ENCODE measurements around the gene ADAM11. TPM values are rescaled to one million over a fixed set of nuclear protein-coding genes. Genes with fewer than 3 reads are reported as not detected.
"Not testable (repeated sequence)": the region's sequence is repeated elsewhere in the genome, so short reads cannot be mapped to it uniquely, and the experiment has no call there.

The ADAM11 gene, protein sequence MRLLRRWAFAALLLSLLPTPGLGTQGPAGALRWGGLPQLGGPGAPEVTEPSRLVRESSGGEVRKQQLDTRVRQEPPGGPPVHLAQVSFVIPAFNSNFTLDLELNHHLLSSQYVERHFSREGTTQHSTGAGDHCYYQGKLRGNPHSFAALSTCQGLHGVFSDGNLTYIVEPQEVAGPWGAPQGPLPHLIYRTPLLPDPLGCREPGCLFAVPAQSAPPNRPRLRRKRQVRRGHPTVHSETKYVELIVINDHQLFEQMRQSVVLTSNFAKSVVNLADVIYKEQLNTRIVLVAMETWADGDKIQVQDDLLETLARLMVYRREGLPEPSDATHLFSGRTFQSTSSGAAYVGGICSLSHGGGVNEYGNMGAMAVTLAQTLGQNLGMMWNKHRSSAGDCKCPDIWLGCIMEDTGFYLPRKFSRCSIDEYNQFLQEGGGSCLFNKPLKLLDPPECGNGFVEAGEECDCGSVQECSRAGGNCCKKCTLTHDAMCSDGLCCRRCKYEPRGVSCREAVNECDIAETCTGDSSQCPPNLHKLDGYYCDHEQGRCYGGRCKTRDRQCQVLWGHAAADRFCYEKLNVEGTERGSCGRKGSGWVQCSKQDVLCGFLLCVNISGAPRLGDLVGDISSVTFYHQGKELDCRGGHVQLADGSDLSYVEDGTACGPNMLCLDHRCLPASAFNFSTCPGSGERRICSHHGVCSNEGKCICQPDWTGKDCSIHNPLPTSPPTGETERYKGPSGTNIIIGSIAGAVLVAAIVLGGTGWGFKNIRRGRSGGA
- 16.4 and 21.6 TPM in 2 replicates for total RNA-seq (2014; rRNA removed; shearing (Covaris generic))

DNA sequence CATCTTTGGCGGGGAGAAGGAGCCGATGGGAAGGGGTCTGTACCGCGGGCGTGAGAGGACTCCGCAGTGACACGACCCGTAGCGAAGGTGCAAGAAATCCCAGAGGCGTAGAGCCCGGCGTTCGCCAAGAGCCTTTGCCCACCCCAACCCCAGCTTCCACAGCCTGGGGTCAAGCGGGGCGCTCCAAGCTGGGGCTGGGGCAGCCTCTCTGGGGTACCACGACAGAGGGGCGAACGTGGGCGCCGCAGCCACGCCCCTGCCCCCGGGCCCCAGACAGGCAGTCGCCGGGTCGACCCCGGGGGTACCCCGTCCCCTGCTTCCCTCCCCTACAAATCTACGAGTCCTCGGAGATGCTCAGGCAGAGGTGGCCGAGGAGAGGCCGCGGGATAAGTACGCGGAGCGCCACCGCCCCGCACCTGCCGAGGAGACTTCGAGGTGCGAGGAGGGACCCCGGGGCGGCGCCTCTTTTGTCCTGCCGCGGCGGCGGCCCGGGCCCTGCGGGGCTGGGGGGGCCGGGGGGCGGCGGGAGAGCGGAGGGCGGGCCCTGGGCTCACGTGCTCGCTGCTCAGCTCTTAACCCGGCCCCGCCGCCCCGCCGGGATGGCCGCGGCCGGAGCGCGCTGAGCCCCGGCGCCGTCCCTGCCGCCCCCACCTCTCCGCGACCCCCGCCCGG lies at the start of gene ADAM11:
Gene ADAM11, plus strand, starts transcription at position 575 of the 672 bp plus-strand sequence. CDS start 212 bp downstream, outside the sequence.
- in situ Hi-C loops (cut with HindIII; ENCODE audit: low sequenced_read_pairs) = no loop called here
- peak; percentile 56 for DNase-seq (ENCODE audit: low spot score)

DNA sequence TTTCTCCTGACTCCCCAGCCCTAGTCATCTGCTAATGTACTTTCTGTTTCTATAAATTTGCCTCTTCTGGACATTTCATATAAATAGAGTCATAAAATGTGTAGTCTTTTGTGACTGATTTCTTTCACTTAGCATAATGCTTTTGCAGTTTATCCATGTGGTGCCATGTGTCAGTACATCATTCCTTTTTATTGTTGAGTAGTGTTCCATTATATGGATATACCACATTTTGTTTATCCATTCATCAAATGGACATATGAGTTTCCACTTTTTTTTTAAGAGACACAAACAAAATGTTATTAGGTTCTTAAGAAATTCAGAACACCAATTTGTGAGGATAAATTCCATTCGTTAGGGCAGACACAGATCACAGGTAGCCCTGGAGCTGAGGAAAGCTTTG lies 39.3 kb upstream of the ADAM11 start:
- in situ Hi-C loops (cut with HindIII; ENCODE audit: low sequenced_read_pairs) = no loop called here

DNA sequence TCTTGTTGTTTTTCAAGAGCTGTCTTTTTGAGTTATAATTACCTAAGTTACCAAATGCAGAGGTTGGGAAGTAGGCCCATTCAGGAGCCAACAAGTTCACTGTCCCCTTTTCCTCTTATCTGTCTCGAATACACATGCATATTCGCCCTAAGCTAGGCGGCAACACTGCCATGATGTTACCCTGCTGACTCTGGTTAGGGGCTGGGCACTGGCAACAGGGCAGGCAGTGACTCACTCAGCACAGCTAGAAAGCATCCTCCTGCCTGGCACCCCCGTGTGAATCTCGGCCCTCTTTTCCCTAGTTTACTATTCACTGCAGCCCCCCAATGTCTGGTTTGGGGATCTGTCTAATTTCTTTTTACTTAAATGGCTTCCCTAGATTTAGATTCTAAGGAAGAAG lies 36.5 kb upstream of the ADAM11 start:
- DNase-seq (ENCODE audit: low spot score) = no peak
- in situ Hi-C loops (cut with HindIII; ENCODE audit: low sequenced_read_pairs) = no loop called here

More for the DNA sequence above, 39.3 kb upstream of the ADAM11 start:
- no peak for DNase-seq (ENCODE audit: low spot score)

DNA sequence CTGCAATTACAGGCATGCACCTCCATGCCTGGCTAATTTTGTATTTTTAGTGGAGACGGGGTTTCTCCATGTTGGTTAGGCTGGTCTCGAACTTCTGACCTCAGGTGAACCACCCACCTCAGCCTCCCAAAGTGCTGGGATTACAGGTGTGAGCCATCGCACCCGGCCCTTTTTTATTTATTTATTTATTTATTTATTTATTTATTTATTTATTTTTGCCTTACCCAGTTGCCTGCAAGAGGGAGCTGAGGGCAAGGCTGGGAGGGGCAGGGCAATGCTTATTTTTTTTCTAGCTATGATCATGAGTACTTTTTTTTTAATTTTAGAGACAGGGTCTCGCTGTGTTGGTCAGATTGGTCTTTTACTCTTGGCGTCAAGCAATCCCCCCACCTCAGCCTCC lies 32.7 kb upstream of the ADAM11 start:
- in situ Hi-C loops (cut with HindIII; ENCODE audit: low sequenced_read_pairs); DNase-seq (ENCODE audit: low spot score): not testable (repeated sequence)

DNA sequence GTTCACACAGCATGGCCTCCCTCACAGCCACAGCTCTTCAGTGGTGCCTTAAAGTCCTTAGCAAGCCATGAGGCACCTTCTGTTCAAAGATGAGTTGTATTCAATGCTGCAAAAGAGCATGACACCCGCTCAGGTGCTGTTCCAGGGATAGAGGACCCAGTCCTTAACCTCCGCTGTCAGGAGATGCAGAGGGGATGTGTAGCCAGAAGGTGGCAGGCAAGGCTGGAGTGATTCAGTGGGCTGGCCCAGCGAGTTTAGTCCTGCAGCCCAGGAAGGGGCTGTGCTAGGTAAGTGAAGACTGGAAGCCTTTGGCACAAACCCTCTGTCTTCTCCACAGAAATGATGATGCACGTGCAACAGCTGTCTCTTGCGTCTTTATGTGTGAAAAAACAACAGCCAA lies 25.0 kb upstream of the ADAM11 start:
- DNase-seq (ENCODE audit: low spot score) = peak; percentile 86
- in situ Hi-C loops (cut with HindIII; ENCODE audit: low sequenced_read_pairs) = no loop called here

DNA sequence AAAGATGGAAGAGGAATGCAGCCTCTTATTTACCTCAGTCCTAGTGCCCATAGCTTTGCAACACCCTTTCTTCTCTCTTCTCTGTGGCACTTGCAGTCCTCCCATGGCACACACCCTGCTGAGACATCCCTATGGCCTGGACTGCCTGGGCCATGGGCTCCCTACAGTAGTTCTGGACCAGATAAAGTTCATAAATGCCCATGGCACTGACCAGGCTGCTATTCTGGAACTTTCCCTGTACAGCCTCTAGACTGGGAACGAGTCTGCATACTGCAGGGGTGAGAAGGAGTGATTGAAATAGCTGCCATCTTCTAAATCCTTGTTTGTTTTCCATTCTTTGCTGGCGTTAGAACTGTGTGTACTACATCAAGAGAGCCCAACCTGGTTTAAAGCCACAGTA lies 24.5 kb upstream of the ADAM11 start:
- DNase-seq (ENCODE audit: low spot score) = no peak
- in situ Hi-C loops (cut with HindIII; ENCODE audit: low sequenced_read_pairs) = no loop called here

DNA sequence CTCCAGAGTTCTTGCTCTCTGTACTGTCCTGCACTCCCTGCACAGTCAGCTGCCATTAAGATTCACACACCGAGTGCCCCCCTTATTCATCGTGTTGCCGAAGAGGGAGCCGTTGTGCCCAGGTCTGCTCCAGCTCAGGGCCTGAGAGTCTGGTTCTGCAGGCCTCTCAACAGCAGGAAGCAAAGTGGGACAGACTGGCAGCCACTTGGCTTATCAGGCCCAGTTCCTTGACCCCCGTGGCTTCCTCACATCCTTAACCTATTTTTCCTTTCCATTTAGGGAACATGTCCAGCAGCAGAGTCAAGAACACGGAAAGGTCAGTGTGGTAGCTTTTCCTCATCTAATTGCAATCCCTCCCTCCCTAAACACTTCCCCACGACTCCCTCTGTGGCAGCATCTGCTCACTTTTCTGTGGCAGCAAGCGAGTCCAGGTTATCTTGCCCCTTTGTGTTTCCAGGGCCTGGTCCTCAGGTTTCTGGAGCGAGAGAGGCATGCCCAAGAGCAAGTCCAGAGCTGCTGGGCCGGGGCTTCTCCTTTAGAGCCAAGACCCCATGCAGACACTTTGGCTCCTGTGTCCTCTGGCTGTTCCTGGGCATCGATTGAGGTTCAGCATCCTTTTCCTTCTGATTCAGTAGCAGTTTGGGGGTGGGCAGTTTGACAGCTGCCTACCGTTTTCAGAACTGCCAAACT lies 22.1 kb upstream of the ADAM11 start:
- in situ Hi-C loops (cut with HindIII; ENCODE audit: low sequenced_read_pairs) = no loop called here
- peak; percentile 96 for DNase-seq (ENCODE audit: low spot score)

DNA sequence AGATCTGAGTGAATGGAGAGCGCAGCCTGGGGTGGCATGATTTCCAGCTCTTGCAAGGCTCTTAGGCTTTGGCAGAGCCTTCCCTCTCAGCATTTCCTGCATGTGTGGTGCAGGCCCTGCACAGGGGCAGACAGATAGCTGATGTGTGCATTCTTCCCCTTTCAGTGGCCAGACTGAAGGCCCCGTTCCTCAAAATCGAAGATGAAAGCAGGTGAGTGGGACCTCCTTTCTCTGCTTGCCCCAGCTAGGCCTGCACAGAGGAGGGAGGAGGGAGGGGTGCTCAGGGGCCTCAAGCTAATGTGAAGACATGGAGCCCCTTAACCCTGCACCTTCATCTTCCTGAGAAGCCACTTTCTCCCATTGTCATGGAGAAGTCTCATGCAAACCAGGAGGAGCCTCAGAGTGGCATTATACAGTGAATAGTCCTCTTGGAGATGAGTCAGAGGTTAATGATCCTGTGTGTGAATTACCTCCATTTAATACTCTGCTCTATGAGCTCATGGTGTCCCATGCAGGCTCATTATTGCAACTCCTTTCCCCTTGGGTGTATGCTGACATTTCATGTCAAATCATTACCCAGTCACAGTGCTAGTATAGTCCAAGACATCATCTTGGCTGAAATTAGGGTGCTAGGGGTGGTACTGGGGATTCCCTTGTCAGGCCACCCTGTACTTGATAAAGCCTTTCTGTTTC lies 20.4 kb upstream of the ADAM11 start:
- no peak for DNase-seq (ENCODE audit: low spot score)
- in situ Hi-C loops (cut with HindIII; ENCODE audit: low sequenced_read_pairs) = no loop called here

DNA sequence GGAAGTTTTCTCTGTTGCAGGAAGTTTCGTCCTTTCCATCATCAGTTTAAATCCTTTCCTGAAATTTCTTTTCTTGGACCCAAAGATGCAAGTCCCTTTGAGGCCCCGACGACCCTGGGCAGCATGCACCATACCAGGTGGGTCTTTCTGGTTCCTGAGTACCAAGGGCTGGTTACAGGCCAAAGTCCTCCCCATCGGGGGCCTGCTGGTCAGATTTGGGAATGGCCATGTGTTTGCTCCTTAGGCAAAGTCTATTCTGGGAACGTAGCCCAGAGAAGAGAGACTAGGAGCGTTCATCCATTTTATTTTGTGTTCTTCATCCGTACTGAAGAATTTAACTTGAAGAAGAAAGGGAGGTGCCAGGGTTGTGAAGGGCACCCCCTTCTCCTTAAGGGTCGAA lies 17.5 kb upstream of the ADAM11 start:
- in situ Hi-C loops (cut with HindIII; ENCODE audit: low sequenced_read_pairs) = no loop called here
- DNase-seq (ENCODE audit: low spot score) = peak; percentile 81

DNA sequence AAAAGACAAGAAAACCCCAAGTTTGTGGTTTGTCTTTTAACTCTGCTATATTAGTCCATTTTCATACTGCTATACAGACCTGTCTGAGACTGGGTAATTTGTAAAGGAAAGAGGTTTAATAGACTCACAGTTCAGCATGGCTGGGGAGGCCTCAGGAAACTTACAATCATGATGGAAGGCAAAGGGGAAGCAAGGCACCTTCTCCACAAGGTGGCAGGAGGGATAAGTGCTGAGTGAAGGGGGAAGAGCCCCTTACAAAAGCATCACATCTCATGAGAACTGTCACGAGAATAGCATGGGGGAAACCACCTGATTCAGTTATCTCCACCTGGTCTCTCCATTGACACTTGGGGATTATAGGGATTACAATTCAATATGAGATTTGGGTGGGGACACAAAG lies 13.5 kb upstream of the ADAM11 start:
- no peak for DNase-seq (ENCODE audit: low spot score)
- in situ Hi-C loops (cut with HindIII; ENCODE audit: low sequenced_read_pairs) = no loop called here

DNA sequence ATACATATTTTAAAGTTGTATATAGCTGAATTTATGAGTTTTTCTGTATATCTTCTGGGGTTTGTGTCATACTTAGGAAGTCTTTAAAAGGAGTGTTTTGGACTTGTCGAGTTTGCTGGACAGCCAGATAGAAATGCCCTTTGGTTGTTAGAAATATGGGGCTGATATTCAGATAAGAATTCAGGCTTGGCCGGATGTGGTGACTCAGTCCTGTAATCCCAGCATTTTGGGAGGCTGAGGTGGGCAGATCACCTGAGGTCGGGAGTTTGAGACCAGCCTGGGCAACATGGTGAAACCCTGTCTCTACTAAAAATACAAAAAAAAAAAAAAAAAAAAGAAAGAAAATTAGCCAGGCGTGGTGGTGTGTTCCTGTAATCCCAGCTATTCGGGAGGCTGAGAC lies 13.1 kb upstream of the ADAM11 start:
- in situ Hi-C loops (cut with HindIII; ENCODE audit: low sequenced_read_pairs); DNase-seq (ENCODE audit: low spot score): not testable (repeated sequence)

DNA sequence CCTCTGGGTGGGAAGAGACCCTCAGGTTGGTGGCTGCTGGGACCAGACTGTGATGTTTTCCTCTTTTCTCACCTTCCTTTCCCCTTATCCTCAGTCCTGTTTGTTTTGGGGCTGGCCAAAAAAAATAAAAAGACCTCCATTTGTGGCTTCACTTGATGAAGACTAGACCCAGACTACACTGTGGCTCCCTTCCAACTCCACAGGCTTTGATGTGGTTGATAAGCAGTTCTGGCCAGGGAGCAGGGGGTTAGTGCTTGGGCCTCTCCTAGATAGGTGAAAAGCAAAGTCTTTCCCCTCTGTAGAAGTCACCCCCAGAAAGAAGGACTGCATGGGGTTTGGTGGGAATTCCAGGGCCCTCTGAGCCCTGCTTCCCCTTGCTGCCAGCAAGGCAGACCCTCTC lies 11.2 kb upstream of the ADAM11 start:
- in situ Hi-C loops (cut with HindIII; ENCODE audit: low sequenced_read_pairs) = no loop called here

DNA sequence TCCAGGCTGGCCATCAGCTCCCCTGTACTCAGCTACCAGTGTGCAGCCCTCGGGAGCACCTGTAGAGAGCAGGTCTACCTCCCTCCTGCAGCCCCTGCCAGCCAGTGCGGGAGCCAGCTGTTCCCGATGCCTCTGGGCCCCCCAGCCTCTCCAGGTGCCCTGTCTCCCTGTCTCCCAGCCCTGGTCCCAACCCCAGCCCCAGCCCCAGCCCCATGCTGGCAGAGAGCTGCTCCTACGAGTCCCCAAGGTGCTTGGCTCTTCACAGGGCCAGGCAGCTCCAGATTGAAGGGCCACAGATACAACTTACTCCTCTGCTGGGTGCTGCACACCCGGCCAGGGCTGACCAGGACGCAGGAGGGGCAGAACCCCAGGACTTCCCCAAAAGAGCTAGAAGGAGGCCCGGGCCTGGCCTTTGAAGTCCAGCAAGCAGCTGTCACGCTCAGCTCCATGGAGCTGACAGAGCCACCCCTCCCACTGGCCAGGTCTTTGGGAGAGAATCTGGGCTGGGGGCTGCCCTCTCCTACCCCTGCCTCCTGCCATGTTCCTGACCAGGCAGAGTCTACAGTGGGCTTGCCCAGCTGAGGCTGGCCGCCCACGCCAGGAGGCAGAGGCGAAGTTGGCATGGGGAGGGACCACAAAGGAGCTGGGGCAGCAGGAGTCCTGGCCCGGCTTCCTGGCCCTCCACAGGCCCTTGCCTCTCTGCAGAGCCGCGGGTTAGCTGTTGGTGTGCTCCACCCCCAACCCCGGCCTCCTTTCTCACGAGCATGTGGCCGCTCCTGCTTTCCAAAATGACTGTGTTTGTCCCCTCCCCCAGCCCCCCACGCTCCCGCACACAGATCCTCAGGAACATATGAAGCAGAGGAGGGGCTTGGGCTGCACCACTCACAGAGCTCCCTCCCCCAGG lies 9.5 kb upstream of the ADAM11 start:
- in situ Hi-C loops (cut with HindIII; ENCODE audit: low sequenced_read_pairs) = no loop called here

More for the DNA sequence above, 11.2 kb upstream of the ADAM11 start:
- no peak for DNase-seq (ENCODE audit: low spot score)

DNA sequence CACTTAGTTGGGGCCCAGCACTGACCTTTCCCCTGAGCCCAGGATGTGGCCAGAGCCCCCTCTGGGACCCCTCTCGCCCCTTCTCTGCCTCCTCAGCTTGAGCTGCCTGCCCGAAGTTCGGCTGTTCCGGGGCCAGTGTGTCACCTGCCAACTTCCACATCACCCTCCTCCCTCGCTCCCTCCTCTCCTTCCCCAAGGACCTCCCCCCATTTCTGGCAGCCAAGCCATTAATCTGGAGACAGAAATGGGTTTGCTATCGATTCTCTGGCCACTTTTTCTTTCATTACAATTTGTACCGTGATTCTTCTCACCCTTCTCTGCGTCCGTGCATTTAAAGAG lies 8.8 kb upstream of the ADAM11 start:
- in situ Hi-C loops (cut with HindIII; ENCODE audit: low sequenced_read_pairs) = no loop called here
- DNase-seq (ENCODE audit: low spot score) = peak; percentile 54

More for the DNA sequence above, 9.5 kb upstream of the ADAM11 start:
- peak; percentile 72 for DNase-seq (ENCODE audit: low spot score)

DNA sequence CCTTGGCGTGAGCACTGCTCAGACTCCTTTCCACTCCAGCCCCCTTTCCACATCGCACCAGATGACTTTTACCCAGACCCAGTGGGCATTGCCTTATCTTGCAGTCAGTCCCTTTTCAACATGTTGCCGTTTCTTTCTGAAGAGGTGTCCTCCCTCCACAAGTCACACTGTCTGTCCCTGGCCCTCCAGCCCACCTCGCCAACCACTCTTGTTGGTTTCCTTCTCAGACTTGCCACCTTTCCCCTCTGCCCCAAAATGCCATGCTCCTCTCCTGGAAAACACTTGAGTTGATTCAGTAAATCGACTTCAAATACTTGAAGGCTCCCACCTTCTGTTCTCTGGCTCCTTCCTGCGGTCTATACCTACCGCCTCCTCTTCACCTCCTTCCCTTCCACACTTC lies 7.5 kb upstream of the ADAM11 start:
- in situ Hi-C loops (cut with HindIII; ENCODE audit: low sequenced_read_pairs) = no loop called here
- no peak for DNase-seq (ENCODE audit: low spot score)

DNA sequence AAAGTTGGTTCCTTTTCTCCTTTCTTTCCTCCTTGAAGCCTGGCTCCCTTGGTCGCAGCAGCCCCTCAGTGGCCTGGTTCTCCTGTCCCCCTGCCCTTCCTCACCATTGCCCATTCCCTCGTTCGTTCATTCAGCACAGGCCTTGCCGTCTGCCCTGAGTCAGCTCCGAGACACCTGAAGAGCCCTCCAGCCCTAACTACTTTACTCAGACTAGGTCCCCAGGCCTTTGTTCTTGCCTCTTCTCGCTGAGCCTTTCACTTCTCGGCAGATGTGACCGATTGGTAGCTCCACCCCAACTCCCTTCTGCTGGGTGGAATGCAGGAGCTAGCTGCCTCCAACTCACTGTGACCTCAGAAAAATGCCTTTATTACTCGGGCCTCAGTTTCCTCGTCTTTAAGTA lies 7.0 kb upstream of the ADAM11 start:
- in situ Hi-C loops (cut with HindIII; ENCODE audit: low sequenced_read_pairs) = no loop called here

DNA sequence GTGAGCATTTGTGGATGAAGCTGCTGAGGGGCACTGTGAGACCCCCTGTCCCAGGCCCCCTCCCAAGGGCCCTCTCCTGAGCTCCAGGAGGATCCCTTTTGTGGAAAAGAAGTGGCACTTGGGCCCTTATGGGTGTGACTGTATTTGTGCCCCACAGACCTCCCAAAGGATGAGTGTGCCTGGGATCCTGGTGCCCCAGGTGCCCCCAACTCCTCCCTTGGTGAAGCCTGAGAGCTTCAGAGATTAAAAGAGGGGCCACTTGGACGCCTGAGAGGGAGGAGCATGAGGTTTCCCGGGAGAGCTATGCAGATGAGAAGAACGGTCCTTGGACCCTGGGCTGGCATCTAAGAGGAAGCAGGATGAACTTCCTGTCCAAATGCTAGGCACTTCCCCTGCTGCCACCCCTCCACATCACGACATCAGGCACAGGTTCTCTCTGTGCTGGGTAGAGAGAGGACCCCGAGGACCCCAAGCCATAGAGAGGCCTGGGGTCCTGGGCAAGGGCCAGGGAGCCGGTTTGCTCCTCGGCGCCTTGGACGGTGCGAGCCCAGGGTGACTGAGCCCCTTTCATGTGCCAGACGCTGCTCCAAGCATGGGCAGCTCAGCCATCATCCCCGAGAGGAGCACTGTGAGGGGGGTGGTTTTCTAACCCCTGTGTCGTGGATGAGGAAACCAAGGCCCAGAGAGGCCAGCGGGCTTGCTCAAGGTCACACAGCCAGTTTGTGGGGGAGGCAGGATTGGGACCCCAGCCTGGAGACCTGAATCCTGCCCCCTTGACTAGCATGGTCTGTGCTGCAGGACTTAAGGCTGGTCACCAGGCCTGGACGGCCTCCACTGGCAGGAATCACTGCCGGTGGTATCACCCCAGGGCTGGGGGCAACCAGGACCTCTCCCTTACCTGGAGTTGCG lies 5.6 kb upstream of the ADAM11 start:
- DNase-seq (ENCODE audit: low spot score) = no peak
- in situ Hi-C loops (cut with HindIII; ENCODE audit: low sequenced_read_pairs) = no loop called here

More for the DNA sequence above, 7.0 kb upstream of the ADAM11 start:
- no peak for DNase-seq (ENCODE audit: low spot score)
